ENCODE data around the gene CD58. TPM values are rescaled to one million over a fixed set of nuclear protein-coding genes. Genes with fewer than 3 reads are reported as not detected.

The CD58 gene
- total and polyA plus RNA-seq, 9 of the 15 experiments (the other 6 are each of a cell fraction or from before 2014, with no cell fraction given), result 18.1 to 113 (median 37.4) TPM

- TF ChIP-seq ARID4B (CRISPR knock-in tag; IDR thresholded peaks at IDR 0.05) (no peak), KLF6 (CRISPR knock-in tag; IDR thresholded peaks at IDR 0.05; ENCODE audit: borderline replicate concordance) (no peak), ZNF134 (CRISPR knock-in tag; conservative IDR thresholded peaks at IDR 0.05) (0 out of 2 replicates have a peak, but pooled peaks have one; percentile 27), PML (IDR thresholded peaks at IDR 0.05; ENCODE audit: low read length) (peak; percentile 53), HDAC1 (IDR thresholded peaks at IDR 0.05) (peak in 1 of 2 experiments; percentile 77; a peak in 1 of 4 replicates), RAD51 (IDR thresholded peaks at IDR 0.05; ENCODE audit: borderline replicate concordance, low read depth) (no peak), MEIS2 (IDR thresholded peaks at IDR 0.05; ENCODE audit: partially characterized antibody) (no peak), CCNT2 (IDR thresholded peaks at IDR 0.05; ENCODE audit: borderline replicate concordance, extremely low read depth, insufficient read length, low read depth, low read length) (peak; percentile 86), HNRNPH1 (optimal IDR thresholded peaks at IDR 0.05; ENCODE audit: low read depth, low read length) (no peak), LEF1 (IDR thresholded peaks at IDR 0.05) (no peak)
- TF ChIP-seq, protein P1, sequence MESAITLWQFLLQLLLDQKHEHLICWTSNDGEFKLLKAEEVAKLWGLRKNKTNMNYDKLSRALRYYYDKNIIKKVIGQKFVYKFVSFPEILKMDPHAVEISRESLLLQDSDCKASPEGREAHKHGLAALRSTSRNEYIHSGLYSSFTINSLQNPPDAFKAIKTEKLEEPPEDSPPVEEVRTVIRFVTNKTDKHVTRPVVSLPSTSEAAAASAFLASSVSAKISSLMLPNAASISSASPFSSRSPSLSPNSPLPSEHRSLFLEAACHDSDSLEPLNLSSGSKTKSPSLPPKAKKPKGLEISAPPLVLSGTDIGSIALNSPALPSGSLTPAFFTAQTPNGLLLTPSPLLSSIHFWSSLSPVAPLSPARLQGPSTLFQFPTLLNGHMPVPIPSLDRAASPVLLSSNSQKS (CRISPR knock-in tag; IDR thresholded peaks at IDR 0.05), result no peak
Observed at GRCh38 chr1:116503546-116504307, 67.1 kb downstream of the CD58 start (continued).
